ENCODE data around the gene APMAP.

- no peak for TF ChIP-seq CTCF (IDR thresholded peaks at IDR 0.05)
- no peak for TF ChIP-seq EZH2 (IDR thresholded peaks at IDR 0.05)
- no peak for TF ChIP-seq EZH2phosphoT487 (IDR thresholded peaks at IDR 0.05)
Observed at GRCh38 chr20:25025091-25025861, 32.7 kb upstream of the APMAP start.

Measured in neural progenitor cell (in vitro differentiated cells).